IMR-90 (cell line): ENCODE results near the gene PTPRN2. TPM values are rescaled to one million over a fixed set of nuclear protein-coding genes. Genes with fewer than 3 reads are reported as not detected.

ENCODE experiments used
- ATAC-seq: fragments of 200-7000 bp; cut with Tn5 transposase; 2 replicates; pipeline ENCODE4 v1.9.1; 2020; ENCODE audit warnings: low read depth, mild to moderate bottlenecking, moderate library complexity
- BruUV-seq: library from RNA; stranded (reverse); fragments of 400-500 nt; replicated peaks from 2 replicates; lab custom pipeline; 2021; lab: Mats Ljungman, UMichigan
- CTCF ChIA-PET: fragments of 300-600 bp; formaldehyde crosslinking; extraction: SDS; loops from one replicate; lab custom pipeline; 2021; ENCODE audit warnings: antibody characterized with exemption; lab: Yijun Ruan, JAX
- POLR2A ChIA-PET: fragments of 300-600 bp; sonication (Branson Sonifier 250); formaldehyde crosslinking; loops from one replicate; lab custom pipeline; 2022; ENCODE audit warnings: antibody characterized with exemption; ENCODE audit not compliant: unreplicated experiment; lab: Charles Lee
- DNase-seq: peaks from one replicate; pipeline ENCODE4 v3.0.0; 2013
- H2AFZ ChIP-seq: replicated peaks from 2 replicates; pipeline ENCODE3; 2013; ENCODE audit warnings: low read length, mild to moderate bottlenecking; ENCODE audit not compliant: poor library complexity
- H2AK5ac ChIP-seq: 2 replicates; pipeline ENCODE4 v1.6.1; 2013; ENCODE audit warnings: low read depth, low read length, inconsistent platforms
- H2AK9ac ChIP-seq: replicated peaks from 2 replicates; pipeline ENCODE3; 2013; ENCODE audit warnings: mild to moderate bottlenecking, low read depth, low read length, moderate library complexity; ENCODE audit not compliant: poor library complexity
- H2BK120ac ChIP-seq: 2 replicates; pipeline ENCODE4 v1.6.1; 2013; ENCODE audit warnings: low read depth, low read length, inconsistent platforms
- H2BK15ac ChIP-seq: 3 replicates; pipeline ENCODE4 v1.6.1; 2013; ENCODE audit warnings: low read depth, low read length, inconsistent platforms
- H2BK20ac ChIP-seq: 2 replicates; pipeline ENCODE4 v1.6.1; 2013; ENCODE audit warnings: low read depth, mild to moderate bottlenecking, inconsistent platforms, low read length, moderate library complexity
- H2BK5ac ChIP-seq: 2 replicates; pipeline ENCODE4 v1.6.1; 2013; ENCODE audit warnings: mild to moderate bottlenecking, low read depth, low read length, inconsistent platforms; ENCODE audit not compliant: poor library complexity, severe bottlenecking
- H3K14ac ChIP-seq: replicated peaks from 2 replicates; pipeline ENCODE4 v1.6.1; 2013; ENCODE audit warnings: low read depth, low read length, inconsistent platforms
- H3K18ac ChIP-seq: 2 replicates; pipeline ENCODE4 v1.6.1; 2013; ENCODE audit warnings: low read depth, low read length, control low read depth
- H3K23ac ChIP-seq: 2 replicates; pipeline ENCODE4 v1.6.1; 2013; ENCODE audit warnings: low read depth, low read length, inconsistent platforms
- H3K27ac ChIP-seq: 2 replicates; pipeline ENCODE4 v1.5.1; 2013; ENCODE audit warnings: mild to moderate bottlenecking, control low read depth, low read length; ENCODE audit not compliant: insufficient read depth
- H3K27me3 ChIP-seq: 2 replicates; pipeline ENCODE4 v1.6.1; 2013; ENCODE audit warnings: low read length; ENCODE audit not compliant: control insufficient read depth, insufficient read depth
- H3K36me3 ChIP-seq: 2 replicates; pipeline ENCODE4 v1.6.1; 2013; ENCODE audit warnings: low read length, mixed read lengths; ENCODE audit not compliant: control insufficient read depth, insufficient read depth
- H3K4ac ChIP-seq: 2 replicates; pipeline ENCODE4 v1.6.1; 2013; ENCODE audit warnings: low read depth, low read length, inconsistent platforms
- H3K4me1 ChIP-seq: 2 replicates; pipeline ENCODE4 v1.6.1; 2013; ENCODE audit warnings: low read length, mixed read lengths; ENCODE audit not compliant: control insufficient read depth, insufficient read depth
- H3K4me2 ChIP-seq: 2 replicates; pipeline ENCODE4 v1.6.1; 2013; ENCODE audit warnings: low read depth, mild to moderate bottlenecking, control low read depth, low read length, moderate library complexity
- H3K4me3 ChIP-seq: 2 replicates; pipeline ENCODE4 v1.5.1; 2013; ENCODE audit warnings: low read depth, mild to moderate bottlenecking, control low read depth, low read length, moderate library complexity; ENCODE audit not compliant: insufficient read depth
- H3K56ac ChIP-seq: 2 replicates; pipeline ENCODE4 v1.6.1; 2013; ENCODE audit warnings: low read length, inconsistent platforms; ENCODE audit not compliant: insufficient read depth; ENCODE audit errors: extremely low read depth
- H3K79me1 ChIP-seq, 2 experiments: 2 replicates each; pipeline ENCODE4 v1.6.1; 2013; ENCODE audit warnings: low read length in 2 of 2, inconsistent platforms in 1 of 2, low read depth in 1 of 2
- H3K9ac ChIP-seq: 2 replicates; pipeline ENCODE4 v1.6.1; 2013; ENCODE audit warnings: low read depth, low read length, control low read depth
- H3K9me1 ChIP-seq: 2 replicates; pipeline ENCODE4 v1.6.1; 2013; ENCODE audit warnings: low read length, inconsistent platforms; ENCODE audit not compliant: insufficient read depth
- H3K9me3 ChIP-seq: 2 replicates; pipeline ENCODE4 v1.6.1; 2013; ENCODE audit warnings: low read length; ENCODE audit not compliant: control insufficient read depth, insufficient read depth
- H4K20me1 ChIP-seq: 2 replicates; pipeline ENCODE4 v1.6.1; 2013; ENCODE audit warnings: low read length, inconsistent platforms; ENCODE audit not compliant: insufficient read depth
- H4K5ac ChIP-seq: 2 replicates; pipeline ENCODE4 v1.6.1; 2013; ENCODE audit warnings: mild to moderate bottlenecking, low read depth, low read length, control low read depth
- H4K8ac ChIP-seq, 2 experiments: 2 replicates each; pipeline ENCODE4 v1.6.1; 2013; ENCODE audit warnings: low read depth in 2 of 2, low read length in 2 of 2, control low read depth in 1 of 2, inconsistent platforms in 1 of 2
- H4K91ac ChIP-seq: 2 replicates; pipeline ENCODE4 v1.6.1; 2013; ENCODE audit warnings: low read depth, low read length, inconsistent platforms; ENCODE audit not compliant: insufficient read depth
- CEBPB ChIP-seq: IDR thresholded peaks from 2 replicates; pipeline ENCODE4 v1.6.1; 2012; ENCODE audit warnings: low read depth, low read length, improper control_type of control experiment
- CHD1 ChIP-seq: IDR thresholded peaks from 2 replicates; pipeline ENCODE4 v1.6.1; 2012; ENCODE audit warnings: low read depth, low read length, improper control_type of control experiment
- FOS ChIP-seq: fragments of 150-350 bp; IDR thresholded peaks from 2 replicates; pipeline ENCODE4 v1.6.1; 2016; ENCODE audit warnings: low read depth, low read length
- MAFK ChIP-seq: IDR thresholded peaks from 2 replicates; pipeline ENCODE4 v1.6.1; 2012; ENCODE audit warnings: low read depth, low read length, improper control_type of control experiment
- MAZ ChIP-seq: IDR thresholded peaks from 2 replicates; pipeline ENCODE4 v1.6.1; 2012; ENCODE audit warnings: low read depth, mild to moderate bottlenecking, low read length, improper control_type of control experiment, moderate library complexity, borderline replicate concordance
- MXI1 ChIP-seq: IDR thresholded peaks from 2 replicates; pipeline ENCODE4 v1.6.1; 2012; ENCODE audit warnings: low read depth, mild to moderate bottlenecking, low read length, moderate library complexity, borderline replicate concordance
- POLR2A ChIP-seq: IDR thresholded peaks from 2 replicates; pipeline ENCODE4 v1.6.1; 2012; ENCODE audit warnings: mild to moderate bottlenecking, low read depth, low read length
- RFX5 ChIP-seq: IDR thresholded peaks from 2 replicates; pipeline ENCODE4 v1.8.0; 2012; ENCODE audit warnings: low read depth, mild to moderate bottlenecking, low read length, moderate library complexity
- SMC3 ChIP-seq: fragments of 150-350 bp; IDR thresholded peaks from 2 replicates; pipeline ENCODE4 v1.6.1; 2016; ENCODE audit warnings: low read depth, mild to moderate bottlenecking, antibody characterized with exemption, low read length, moderate library complexity
- USF2 ChIP-seq: fragments of 150-350 bp; IDR thresholded peaks from 2 replicates; pipeline ENCODE4 v1.6.1; 2017; ENCODE audit warnings: mild to moderate bottlenecking, antibody characterized with exemption, low read length, low read depth
- WGBS, 2 experiments: methylation state at CpG; one replicate each; pipeline versions ENCODE4 v1.1.5 to v1.1.7; 2013; ENCODE audit warnings: missing lambda C conversion rate in 2 of 2; ENCODE audit not compliant: insufficient read length in 1 of 2; ENCODE audit errors: extremely low coverage in 2 of 2; 5-methylcytosine and 5-hydroxymethylcytosine counted together
- dilution Hi-C: fragments of 300-500 bp; cut with HindIII; formaldehyde crosslinking; loops from one replicate; pipeline ENCODE4 v1.14.3; 2018; ENCODE audit warnings: low sequenced_read_pairs; ENCODE audit not compliant: unreplicated experiment
- in situ Hi-C: fragments of 300-500 bp; cut with MboI; formaldehyde crosslinking; loops from 3 replicates; pipeline ENCODE4 v1.14.3; 2019; ENCODE audit warnings: low sequenced_read_pairs, inconsistent platforms, mixed read lengths
- intact Hi-C: fragments of 100-400 bp; cut with micrococcal nuclease; formaldehyde crosslinking; loops from 2 replicates; pipeline ENCODE4 v1.10.0; 2022
- polyA plus RNA-seq, 3 experiments: library from polyadenylated mRNA; depleted of rRNA; stranded (reverse); fragments of >200 nt; gene quantifications; 2 replicates each; pipeline ENCODE4 v1.2.3, GENCODE V29; 2012; ENCODE audit warnings: low replicate concordance in 1 of 3
- total RNA-seq: library from RNA; depleted of rRNA; stranded (reverse); fragments of >200 nt; gene quantifications from 2 replicates; pipeline ENCODE4 v1.2.3, GENCODE V29; 2012
- TF ChIP-seq, protein P1 (sequence below): fragments of 150-350 bp; IDR thresholded peaks from 2 replicates; pipeline ENCODE4 v1.6.1; 2016; ENCODE audit warnings: low read depth, mild to moderate bottlenecking, low read length, moderate library complexity, borderline replicate concordance

Gene PTPRN2
- total and polyA plus RNA-seq, 2 of the 4 experiments (the other 2 are of a cell fraction), result 0.03 TPM; not detected in 1

GRCh38 chr7:157904866-157905570 is 682.6 kb downstream of the PTPRN2 start:
- no peak for DNase-seq
- no peaks in the 10 kb centered on the region for H4K20me1 ChIP-seq
- dilution Hi-C loops, result no loop called here
- in situ Hi-C loops, result no loop called here
- H2BK15ac ChIP-seq, result no peak overlapping the region
- no peak overlapping the region for H2AK5ac ChIP-seq
- no peak for TF ChIP-seq MAZ
- TF ChIP-seq SMC3, result no peak
- TF ChIP-seq CHD1, result no peak
- no peak for TF ChIP-seq RFX5
- no peak for TF ChIP-seq POLR2A
- TF ChIP-seq MXI1, result no peak
- no peak for TF ChIP-seq CEBPB
- TF ChIP-seq, protein P1, sequence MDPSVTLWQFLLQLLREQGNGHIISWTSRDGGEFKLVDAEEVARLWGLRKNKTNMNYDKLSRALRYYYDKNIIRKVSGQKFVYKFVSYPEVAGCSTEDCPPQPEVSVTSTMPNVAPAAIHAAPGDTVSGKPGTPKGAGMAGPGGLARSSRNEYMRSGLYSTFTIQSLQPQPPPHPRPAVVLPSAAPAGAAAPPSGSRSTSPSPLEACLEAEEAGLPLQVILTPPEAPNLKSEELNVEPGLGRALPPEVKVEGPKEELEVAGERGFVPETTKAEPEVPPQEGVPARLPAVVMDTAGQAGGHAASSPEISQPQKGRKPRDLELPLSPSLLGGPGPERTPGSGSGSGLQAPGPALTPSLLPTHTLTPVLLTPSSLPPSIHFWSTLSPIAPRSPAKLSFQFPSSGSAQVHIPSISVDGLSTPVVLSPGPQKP, result no peak
- no peak for TF ChIP-seq FOS
- TF ChIP-seq MAFK, result no peak
- TF ChIP-seq USF2, result no peak
- no peak overlapping the region for H4K8ac ChIP-seq
- no peaks in the 10 kb centered on the region for H3K27me3 ChIP-seq
- POLR2A ChIA-PET, result no interaction called here
- no peak overlapping the region for H3K14ac ChIP-seq
- no peak overlapping the region for H3K4me2 ChIP-seq
- no peak overlapping the region for H3K23ac ChIP-seq
- no peak overlapping the region for H2BK120ac ChIP-seq
- H3K4me1 ChIP-seq, result no peaks in the 10 kb centered on the region
- H3K18ac ChIP-seq, result no peak overlapping the region
- no peak overlapping the region for H4K5ac ChIP-seq
- CTCF ChIA-PET, result no interaction called here
- no peak overlapping the region for H2AK9ac ChIP-seq
- H3K9me1 ChIP-seq, result no peaks in the 10 kb centered on the region
- H3K9me3 ChIP-seq, result peaks cover 55% of the 10 kb centered on the region
- H3K27ac ChIP-seq, result no peak overlapping the region
- no peak overlapping the region for H3K4ac ChIP-seq
- H2BK20ac ChIP-seq, result no peak overlapping the region
- no peak overlapping the region for H3K9ac ChIP-seq
- no peak overlapping the region for H2BK5ac ChIP-seq
- no peak overlapping the region for H3K56ac ChIP-seq
- H3K79me1 ChIP-seq, result no peaks in the 10 kb centered on the region
- no CpG with 5 or more reads among the region's 17 CpGs for WGBS, 2 experiments
- H2AFZ ChIP-seq, result no peak overlapping the region
- no peak overlapping the region for H4K91ac ChIP-seq
- H3K36me3 ChIP-seq, result no peaks in the 10 kb centered on the region
- no TSS peak for BruUV-seq
- ATAC-seq, result no peak
- intact Hi-C loops, result no loop called here
- no peak overlapping the region for H3K4me3 ChIP-seq
